NCI-H82 (cell line): Measurements from ENCODE around the gene SYNGR4.
A peak's percentile ranks its signal among the peaks of the same experiment; 100 is the strongest.
"Not testable (repeated sequence)": the region's sequence is repeated elsewhere in the genome, so short reads cannot be mapped to it uniquely, and the experiment has no call there.

Source experiments
- DNase-seq: peaks from one replicate; lab custom pipeline; 2025; lab: John Stamatoyannopoulos, UW

SYNGR4 gene

GRCh38 chr19:48371367-48371766 is 7.2 kb downstream of the SYNGR4 start:
- DNase-seq, result no peak

- not testable (repeated sequence) for DNase-seq
Observed at GRCh38 chr19:48371771-48372170, 7.6 kb downstream of the SYNGR4 start.

GRCh38 chr19:48372904-48373303 is 8.7 kb downstream of the SYNGR4 start:
- peak; percentile 25 for DNase-seq

- DNase-seq, result no peak
Observed at GRCh38 chr19:48373567-48373966, 9.4 kb downstream of the SYNGR4 start.

DNA sequence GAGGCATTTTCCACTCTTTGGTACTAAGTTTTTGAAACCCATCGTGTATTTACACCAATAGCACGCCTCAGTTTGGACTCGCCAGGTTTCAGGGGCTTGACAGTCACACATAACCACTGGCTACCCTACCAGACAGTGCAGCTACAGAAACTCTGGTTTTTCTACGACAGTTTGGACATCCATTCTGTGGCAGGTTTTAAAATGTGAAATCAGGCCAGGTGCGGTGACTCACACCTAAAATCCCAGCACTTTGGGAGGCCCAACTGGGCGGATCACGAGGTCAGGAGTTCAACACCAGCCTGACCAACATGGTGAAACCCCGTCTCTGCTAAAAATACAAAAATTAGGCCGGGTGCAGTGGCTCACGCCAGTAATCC is 14.0 kb downstream of the SYNGR4 start:
- no peak for DNase-seq

DNA sequence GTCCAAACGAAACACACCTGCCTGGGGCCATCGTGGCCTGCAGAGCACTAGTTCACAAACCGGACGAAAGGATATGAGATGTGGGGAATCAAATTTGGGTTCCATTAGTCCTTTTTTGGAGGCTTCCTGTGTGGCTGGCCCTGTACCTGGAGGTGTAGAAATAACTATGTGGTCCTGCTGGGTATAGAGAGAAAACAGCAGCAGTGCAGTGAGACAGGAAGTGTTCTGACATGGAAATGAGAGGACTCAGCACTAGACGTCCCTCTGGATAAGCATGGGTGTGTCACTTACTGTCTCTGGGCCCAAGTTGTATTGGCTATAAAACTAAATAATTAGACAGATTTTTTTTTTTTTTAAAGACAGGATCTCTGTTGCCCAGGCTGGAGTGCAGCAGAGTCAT is 14.9 kb downstream of the SYNGR4 start:
- DNase-seq, result no peak

GRCh38 chr19:48381178-48381950 is 17.2 kb downstream of the SYNGR4 start:
- DNase-seq, result no peak

GRCh38 chr19:48382286-48382685 is 18.1 kb downstream of the SYNGR4 start:
- no peak for DNase-seq

- no peak for DNase-seq
Observed at GRCh38 chr19:48385461-48386087, 21.4 kb downstream of the SYNGR4 start.

- no peak for DNase-seq
Observed at GRCh38 chr19:48386981-48387380, 22.8 kb downstream of the SYNGR4 start.

GRCh38 chr19:48390188-48391099 is 26.3 kb downstream of the SYNGR4 start:
- peak; percentile 80 for DNase-seq

DNA sequence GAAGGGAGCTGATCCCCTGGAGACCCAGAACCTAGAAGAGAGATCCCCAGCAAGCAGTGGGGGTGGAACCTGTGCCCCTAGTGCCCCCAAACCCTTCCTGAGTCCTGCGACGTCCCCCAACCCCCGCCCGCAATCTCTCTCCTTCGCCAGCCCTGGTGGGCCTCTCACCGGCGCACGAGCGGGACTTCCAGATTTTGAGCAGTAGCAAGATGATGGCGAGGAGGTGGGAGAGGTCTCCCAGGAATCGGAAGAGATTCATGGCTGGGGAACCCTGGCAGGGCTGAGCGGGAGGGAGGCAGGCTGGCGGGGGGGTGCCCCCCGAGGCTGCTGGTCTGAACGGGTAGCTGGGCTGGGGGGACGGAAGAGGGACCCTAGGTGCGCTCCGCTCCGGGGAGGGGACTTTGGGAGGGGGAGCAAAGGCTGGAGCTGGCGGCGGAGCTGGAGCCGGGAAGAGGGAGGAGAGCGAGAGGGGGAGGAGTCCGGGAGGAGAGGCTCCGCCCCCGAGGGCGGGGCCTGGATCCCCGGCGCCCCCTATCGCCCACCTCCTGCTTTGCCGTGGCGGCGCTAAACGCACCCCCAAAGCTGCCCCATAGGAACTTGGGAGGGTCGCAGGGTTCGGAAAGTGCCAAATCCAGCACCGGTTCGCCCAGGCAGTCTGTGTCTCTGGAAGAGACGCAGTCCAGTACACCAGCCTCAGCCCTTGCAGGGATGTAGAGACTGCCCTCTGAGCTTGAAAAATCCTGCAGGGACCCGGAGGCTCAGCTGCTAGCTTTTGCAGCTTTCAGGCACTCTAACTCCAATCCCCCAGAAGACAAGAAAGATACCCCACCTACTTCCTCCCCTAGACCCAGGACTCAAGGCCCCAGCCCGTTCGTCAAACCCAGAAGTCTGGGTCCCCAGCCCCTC is 27.2 kb downstream of the SYNGR4 start, which contains the start of gene KDELR1:
TSS of gene KDELR1 (minus strand) at position 452 of the 906 bp plus-strand sequence. CDS start at position 259, 193 bp downstream.
- peak; percentile 89 for DNase-seq

DNA sequence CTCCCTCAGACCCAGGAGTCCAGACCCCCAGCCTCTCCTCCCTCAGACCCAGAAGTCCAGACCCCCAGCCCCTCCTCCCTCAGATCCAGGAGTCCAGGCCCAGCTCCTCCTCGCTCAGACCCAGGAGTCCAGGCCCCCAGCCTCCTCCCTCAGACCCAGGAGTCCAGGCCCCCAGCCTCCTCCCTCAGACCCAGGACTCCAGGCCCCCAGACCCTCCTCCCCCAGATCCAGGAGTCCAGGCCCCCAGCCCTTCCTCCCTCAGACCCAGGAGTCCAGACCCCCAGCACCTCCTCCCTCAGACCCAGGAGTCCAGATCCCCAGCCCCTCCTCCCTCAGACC is 27.8 kb downstream of the SYNGR4 start:
- DNase-seq, result not testable (repeated sequence)

GRCh38 chr19:48392860-48393558 is 28.8 kb downstream of the SYNGR4 start:
- peak; percentile 83 for DNase-seq

DNA sequence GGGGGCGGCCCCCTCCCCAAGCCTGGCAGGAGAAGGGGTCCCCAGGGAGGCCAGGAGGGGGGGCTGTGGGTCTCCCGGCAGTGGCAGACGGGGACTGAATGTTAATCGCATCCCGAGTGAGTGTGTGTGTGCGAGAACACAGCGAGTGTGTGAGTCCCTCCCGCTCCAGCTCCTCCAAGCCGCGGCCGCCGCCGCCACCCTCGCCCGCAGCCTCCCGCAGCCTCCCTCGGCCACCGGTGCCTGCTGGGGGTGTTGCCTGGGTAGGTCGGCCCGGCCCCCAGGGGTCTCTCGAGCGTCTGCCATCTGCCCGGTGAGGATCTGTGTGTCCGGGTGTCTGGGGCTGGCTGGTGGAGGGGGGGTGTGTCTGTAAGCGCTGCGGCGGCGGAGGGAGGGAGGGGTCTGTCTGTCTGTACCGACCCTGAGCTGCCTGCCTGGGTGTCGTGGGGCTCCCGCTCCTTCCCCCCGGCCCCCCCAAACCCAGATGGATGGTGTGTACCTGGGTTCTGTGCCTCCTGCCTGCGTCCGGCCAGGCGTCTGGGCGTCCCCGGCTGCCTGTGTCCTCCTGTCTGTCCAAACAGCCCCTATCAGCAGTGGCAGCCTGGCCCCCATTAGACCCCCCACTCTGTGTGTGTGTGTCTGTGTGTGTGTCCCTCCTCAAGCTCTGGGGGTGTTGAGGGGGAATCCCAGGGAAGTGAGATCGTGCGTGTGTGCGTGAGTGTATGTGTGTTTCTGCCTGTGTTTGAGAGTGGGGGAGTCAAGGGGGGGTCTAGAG is 29.6 kb downstream of the SYNGR4 start, which contains the start of gene GRIN2D:
TSS of gene GRIN2D (plus strand) at position 110 of the 772 bp plus-strand sequence. CDS start 4,725 bp downstream, outside the sequence.
- peak; percentile 89 for DNase-seq

DNA sequence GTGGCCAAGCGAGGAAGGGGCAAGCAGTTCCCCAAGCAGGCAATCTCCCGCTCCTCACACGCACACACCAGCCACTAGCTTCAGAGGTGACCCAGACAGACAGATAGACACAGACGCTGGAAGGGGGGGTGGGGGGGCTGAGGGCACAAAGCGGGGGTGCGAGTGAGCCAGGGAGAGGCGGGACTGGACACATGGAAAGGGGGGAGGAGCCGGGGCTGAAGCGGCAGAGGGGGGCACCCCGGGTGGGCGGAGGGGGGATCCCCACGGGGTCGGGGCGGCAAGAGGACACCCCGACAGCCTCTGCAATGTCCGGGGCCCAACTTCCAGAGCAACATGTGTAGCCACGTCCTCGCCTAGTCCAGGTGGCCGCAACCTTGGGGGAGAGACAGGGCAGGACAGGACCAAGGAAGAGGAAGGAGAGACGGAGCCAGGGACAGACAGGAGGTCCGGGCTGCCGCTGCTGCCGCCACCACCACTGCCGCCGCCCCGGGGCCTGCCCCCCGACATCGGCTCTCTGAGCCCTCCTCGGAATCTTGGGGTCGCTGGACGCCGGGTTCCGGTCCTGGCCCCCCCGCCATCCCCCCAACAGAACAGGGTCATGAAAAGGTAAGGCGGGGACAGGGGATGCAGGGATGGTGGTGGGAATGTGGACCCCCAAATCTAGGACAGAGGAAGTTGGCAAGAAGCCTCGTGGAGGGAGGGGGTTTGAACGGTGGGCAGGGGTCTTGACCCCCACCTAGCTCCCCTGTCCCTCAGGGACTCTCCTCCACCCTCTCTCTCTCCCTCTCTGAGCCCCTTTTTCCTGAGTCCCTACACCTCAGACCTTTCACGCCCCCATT is 30.4 kb downstream of the SYNGR4 start:
- DNase-seq, result peak; percentile 39

- DNase-seq, result peak; percentile 38
Observed at GRCh38 chr19:48395170-48395455, 30.9 kb downstream of the SYNGR4 start.

- no peak for DNase-seq
Observed at GRCh38 chr19:48395499-48395898, 31.3 kb downstream of the SYNGR4 start.
